Endothelial cell of umbilical vein (primary cell): Measurements from ENCODE around the gene TPD52L2. TPM values are rescaled to one million over a fixed set of nuclear protein-coding genes. Genes with fewer than 3 reads are reported as not detected.

Source experiments
- BruUV-seq: library from RNA; stranded (reverse); fragments of 400-500 nt; replicated peaks from 2 replicates; lab custom pipeline; 2021; lab: Mats Ljungman, UMichigan
- CTCF ChIA-PET: fragments of 300-600, 350-600 bp; sonication (Branson Sonifier 250); formaldehyde crosslinking; loops from one replicate; lab custom pipeline; 2021; ENCODE audit warnings: antibody characterized with exemption, inconsistent platforms; lab: Charles Lee
- POLR2A ChIA-PET: fragments of 300-600, 350-600 bp; sonication (Branson Sonifier 250); formaldehyde crosslinking; loops from one replicate; lab custom pipeline; 2021; ENCODE audit warnings: antibody characterized with exemption, inconsistent platforms; lab: Charles Lee
- DNase-seq: peaks from one replicate; pipeline ENCODE4 v3.0.0-alpha.2; 2011; ENCODE audit warnings: low read depth, low spot score
- FAIRE-seq: peaks from 2 replicates; lab custom pipeline; 2011; peaks lifted over from hg19 to GRCh38; lab: Jason Lieb, UNC
- H2AFZ ChIP-seq: 2 replicates; pipeline ENCODE4 v1.6.0; 2012; ENCODE audit warnings: low read depth, low read length, control low read depth, inconsistent platforms
- H3K27ac ChIP-seq: 2 replicates; pipeline ENCODE4 v1.5.1; 2011; ENCODE audit warnings: low read depth, mild to moderate bottlenecking, control low read depth, low read length, moderate library complexity; ENCODE audit not compliant: insufficient read depth
- H3K27me3 ChIP-seq, 2 experiments: 2 replicates each; pipeline versions ENCODE4 v1.6.0 to v1.6.1; 2011; ENCODE audit warnings: low read length in 2 of 2, mixed read lengths in 1 of 2; ENCODE audit not compliant: control insufficient read depth in 2 of 2, insufficient read depth in 2 of 2
- H3K36me3 ChIP-seq, 2 experiments: 2 replicates in 1 of 2; 3 replicates in 1 of 2; pipeline ENCODE4 v1.5.1; 2011; ENCODE audit warnings: low read length in 2 of 2, mild to moderate bottlenecking in 1 of 2, moderate library complexity in 1 of 2; ENCODE audit not compliant: control insufficient read depth in 2 of 2, insufficient read depth in 2 of 2; ENCODE audit errors: extremely low read depth in 1 of 2
- H3K4me1 ChIP-seq: 3 replicates; pipeline ENCODE4 v1.5.1; 2011; ENCODE audit warnings: mild to moderate bottlenecking, low read length; ENCODE audit not compliant: control insufficient read depth, insufficient read depth; ENCODE audit errors: extremely low read depth
- H3K4me2 ChIP-seq: 2 replicates; pipeline ENCODE4 v1.6.1; 2011; ENCODE audit warnings: low read length, control low read depth, mixed read lengths; ENCODE audit not compliant: insufficient read depth
- H3K4me3 ChIP-seq, 3 experiments: fragments of 200-600 bp in 1 of 3; sonication (generic), shearing (Covaris generic) in 1 of 3; replicated peaks in 1 of 3; 2 replicates each; pipeline ENCODE4 v1.5.1; 2011 to 2016; ENCODE audit warnings: control low read depth in 3 of 3, low read length in 3 of 3, mild to moderate bottlenecking in 2 of 3, inconsistent platforms in 1 of 3, low read depth in 1 of 3, moderate library complexity in 1 of 3; ENCODE audit not compliant: insufficient read depth in 1 of 3
- H3K79me2 ChIP-seq: 2 replicates; pipeline ENCODE4 v1.6.0; 2012; ENCODE audit warnings: low read length, inconsistent platforms; ENCODE audit not compliant: control insufficient read depth, insufficient read depth
- H3K9ac ChIP-seq: replicated peaks from 2 replicates; pipeline ENCODE3; 2011; ENCODE audit warnings: low read length, control low read depth; ENCODE audit not compliant: insufficient read depth; ENCODE audit errors: extremely low read depth
- H3K9me1 ChIP-seq: replicated peaks from 3 replicates; pipeline ENCODE4 v1.6.0; 2011; ENCODE audit warnings: mild to moderate bottlenecking, low read length; ENCODE audit not compliant: control insufficient read depth, insufficient read depth; ENCODE audit errors: extremely low read depth
- H3K9me3 ChIP-seq: replicated peaks from 2 replicates; pipeline ENCODE4 v1.5.1; 2012; ENCODE audit warnings: low read length, inconsistent platforms; ENCODE audit not compliant: control insufficient read depth, insufficient read depth
- H4K20me1 ChIP-seq: replicated peaks from 2 replicates; pipeline ENCODE3; 2011; ENCODE audit warnings: mild to moderate bottlenecking, low read length; ENCODE audit not compliant: control insufficient read depth, insufficient read depth; ENCODE audit errors: extremely low read depth
- EZH2 ChIP-seq: IDR thresholded peaks from 2 replicates; pipeline ENCODE4 v1.6.1; 2012; ENCODE audit warnings: borderline replicate concordance, low read depth, mild to moderate bottlenecking, moderate library complexity, low read length, inconsistent platforms; ENCODE audit not compliant: severe bottlenecking
- FOS ChIP-seq: IDR thresholded peaks from 2 replicates; pipeline ENCODE4 v1.6.1; 2011; ENCODE audit warnings: mild to moderate bottlenecking, low read length, moderate library complexity, borderline replicate concordance; ENCODE audit not compliant: insufficient read depth
- GATA2 ChIP-seq: IDR thresholded peaks from 2 replicates; pipeline ENCODE4 v1.7.0; 2011; ENCODE audit warnings: low read depth, mild to moderate bottlenecking, moderate library complexity, mixed read lengths, low read length; ENCODE audit not compliant: insufficient read length, insufficient read depth
- JUN ChIP-seq: IDR thresholded peaks from 2 replicates; pipeline ENCODE4 v1.6.1; 2011; ENCODE audit warnings: borderline replicate concordance, low read depth; ENCODE audit not compliant: insufficient read length, insufficient read depth
- MYC ChIP-seq: IDR thresholded peaks from one replicate; pipeline ENCODE4 v1.6.1; 2011; ENCODE audit warnings: mild to moderate bottlenecking, low read depth, low read length
- POLR2A ChIP-seq: IDR thresholded peaks from 2 replicates; pipeline ENCODE4 v1.6.1; 2012; ENCODE audit warnings: low read depth, mild to moderate bottlenecking, control low read depth, low read length
- POLR2AphosphoS5 ChIP-seq: IDR thresholded peaks from 2 replicates; pipeline ENCODE4 v1.6.1; 2012; ENCODE audit warnings: low read depth, mild to moderate bottlenecking, control low read depth, low read length, moderate library complexity; ENCODE audit not compliant: insufficient read depth
- dilution Hi-C: fragments of 300-500 bp; cut with MboI; formaldehyde crosslinking; loops from one replicate; pipeline ENCODE4 v1.15.0; 2019; ENCODE audit warnings: low sequenced_read_pairs; ENCODE audit not compliant: extremely low pct_ligation_motif_present
- intact Hi-C: fragments of 100-400 bp; cut with micrococcal nuclease; formaldehyde crosslinking; loops from one replicate; pipeline ENCODE4 v1.10.0; 2022
- polyA plus RNA-seq, 4 experiments: library from polyadenylated mRNA; depleted of rRNA in 3 of 4; stranded (reverse) in 3 of 4; unstranded in 1 of 4; fragments of >200 nt; gene quantifications; 2 replicates each; pipeline versions ENCODE4 v1.2.1 to v1.2.3, GENCODE V29; 2011 to 2012; ENCODE audit warnings: missing spikeins in 1 of 4
- total RNA-seq: library from RNA; stranded (reverse); gene quantifications from 2 replicates; pipeline ENCODE4 v1.2.3, GENCODE V29; 2021
- TF ChIP-seq, protein P1 (sequence below): IDR thresholded peaks from 2 replicates; pipeline ENCODE4 v1.6.1; 2011; ENCODE audit not compliant: insufficient read depth, insufficient read length
- TF ChIP-seq, protein P2 (sequence below), 2 donors: IDR thresholded peaks; 1 replicate in 1 of 2; 2 replicates in 1 of 2; pipeline ENCODE4 v1.5.1; 2011; ENCODE audit warnings: low read length in 2 of 2, mild to moderate bottlenecking in 2 of 2, moderate library complexity in 2 of 2, control low read depth in 1 of 2, inconsistent platforms in 1 of 2, low read depth in 1 of 2; ENCODE audit not compliant: insufficient read depth in 1 of 2; ENCODE audit errors: extremely low read depth in 1 of 2

Gene TPD52L2
- total and polyA plus RNA-seq, 2 donors (not counting 3 experiments of a cell fraction or from before 2014, with no cell fraction given), result 123 to 142 TPM

DNA sequence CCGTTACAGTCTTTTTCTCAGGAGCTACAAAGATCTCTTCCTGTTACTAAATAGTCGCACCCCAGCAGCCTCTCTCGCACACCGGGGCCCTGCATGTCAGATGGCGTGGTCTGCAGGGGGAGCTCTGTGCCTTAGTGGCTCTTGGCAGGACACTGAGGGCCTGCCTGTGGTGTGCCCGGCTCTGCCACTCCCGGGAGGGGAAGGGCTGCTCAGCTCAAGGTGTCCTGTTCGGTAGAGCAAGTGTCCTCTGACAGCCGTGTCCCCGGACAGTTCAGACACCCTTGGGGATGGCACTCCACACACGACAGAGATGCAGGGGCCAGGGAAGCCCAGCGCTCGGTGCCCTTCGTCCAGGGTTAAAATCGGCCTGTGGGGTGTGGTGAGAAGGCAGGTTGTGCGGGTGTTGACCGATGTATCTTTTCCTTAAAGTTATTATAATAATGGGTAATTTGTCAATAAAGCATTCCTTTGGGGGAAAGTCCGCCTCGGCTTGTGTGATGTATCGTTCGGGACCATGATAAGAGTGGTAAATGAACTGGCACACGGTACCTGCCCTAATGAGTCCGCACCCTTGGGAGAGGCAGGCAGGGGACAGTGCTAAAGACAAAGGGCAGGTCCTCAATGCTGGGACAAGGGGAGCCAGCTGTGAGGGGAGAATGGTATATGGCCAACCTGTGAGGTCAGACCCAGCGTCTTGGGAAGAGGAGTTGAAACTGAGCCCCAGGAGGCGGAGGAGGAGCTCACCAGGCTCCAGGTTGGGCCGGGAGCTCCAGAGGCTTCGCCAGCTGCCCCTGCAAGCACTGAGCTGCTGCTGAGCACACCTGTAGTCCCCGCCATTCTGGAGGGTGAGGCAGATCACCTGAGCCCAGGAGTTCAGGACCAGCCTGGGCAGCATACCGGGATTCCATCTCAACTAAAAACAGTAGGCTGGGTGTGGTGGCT, 26.3 kb downstream of the TPD52L2 start:
- POLR2A ChIA-PET, result interaction anchor here (0.7 kb wide), 1 partner anchor 909 kb away, joined by 10 read pairs; no protein-coding TSS in a partner anchor
- H3K9me3 ChIP-seq, result no peaks in the 10 kb centered on the region
- peaks cover 7% of the 10 kb centered on the region for H3K4me1 ChIP-seq
- no peak for FAIRE-seq
- peaks cover 13 to 44% of the 10 kb centered on the region in 2 experiments for H3K36me3 ChIP-seq
- H3K4me2 ChIP-seq, result no peak overlapping the region
- no peak overlapping the region for H3K9ac ChIP-seq
- H3K4me3 ChIP-seq, result no peak overlapping the region
- TF ChIP-seq MYC (no peak), FOS (no peak), EZH2 (no peak), GATA2 (no peak), POLR2AphosphoS5 (no peak), POLR2A (no peak), JUN (no peak)
- TF ChIP-seq, protein P1, sequence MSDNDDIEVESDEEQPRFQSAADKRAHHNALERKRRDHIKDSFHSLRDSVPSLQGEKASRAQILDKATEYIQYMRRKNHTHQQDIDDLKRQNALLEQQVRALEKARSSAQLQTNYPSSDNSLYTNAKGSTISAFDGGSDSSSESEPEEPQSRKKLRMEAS, result no peak
- TF ChIP-seq, protein P2, sequence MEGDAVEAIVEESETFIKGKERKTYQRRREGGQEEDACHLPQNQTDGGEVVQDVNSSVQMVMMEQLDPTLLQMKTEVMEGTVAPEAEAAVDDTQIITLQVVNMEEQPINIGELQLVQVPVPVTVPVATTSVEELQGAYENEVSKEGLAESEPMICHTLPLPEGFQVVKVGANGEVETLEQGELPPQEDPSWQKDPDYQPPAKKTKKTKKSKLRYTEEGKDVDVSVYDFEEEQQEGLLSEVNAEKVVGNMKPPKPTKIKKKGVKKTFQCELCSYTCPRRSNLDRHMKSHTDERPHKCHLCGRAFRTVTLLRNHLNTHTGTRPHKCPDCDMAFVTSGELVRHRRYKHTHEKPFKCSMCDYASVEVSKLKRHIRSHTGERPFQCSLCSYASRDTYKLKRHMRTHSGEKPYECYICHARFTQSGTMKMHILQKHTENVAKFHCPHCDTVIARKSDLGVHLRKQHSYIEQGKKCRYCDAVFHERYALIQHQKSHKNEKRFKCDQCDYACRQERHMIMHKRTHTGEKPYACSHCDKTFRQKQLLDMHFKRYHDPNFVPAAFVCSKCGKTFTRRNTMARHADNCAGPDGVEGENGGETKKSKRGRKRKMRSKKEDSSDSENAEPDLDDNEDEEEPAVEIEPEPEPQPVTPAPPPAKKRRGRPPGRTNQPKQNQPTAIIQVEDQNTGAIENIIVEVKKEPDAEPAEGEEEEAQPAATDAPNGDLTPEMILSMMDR (IDR thresholded peaks at IDR 0.05; ENCODE audit: extremely low read depth in 1 of 2, insufficient read depth in 1 of 2, low read depth in 1 of 2, low read length in 2 of 2), result no peak
- H2AFZ ChIP-seq, result no peak overlapping the region
- DNase-seq, result no peak
- dilution Hi-C loops (no loop called here), intact Hi-C loops (loop anchor here (10.0 kb wide), 1 partner anchor 163 kb away; no protein-coding TSS in a partner anchor)
- TSS peak; percentile 10 for BruUV-seq
- no peaks in the 10 kb centered on the region for H3K27me3 ChIP-seq
- H3K9me1 ChIP-seq, result no peaks in the 10 kb centered on the region
- CTCF ChIA-PET, result interaction anchor here (1.1 kb wide), 1 partner anchor 82 kb away, joined by 5 read pairs; no protein-coding TSS in a partner anchor
- peaks cover 14% of the 10 kb centered on the region for H3K79me2 ChIP-seq
- no peak overlapping the region for H3K27ac ChIP-seq
- H4K20me1 ChIP-seq, result no peaks in the 10 kb centered on the region
